ENCODE results near the gene PRKN. TPM values are rescaled to one million over a fixed set of nuclear protein-coding genes. Genes with fewer than 3 reads are reported as not detected.

The PRKN gene
- total and polyA plus RNA-seq, 2 donors (not counting 3 experiments of a cell fraction or from before 2014, with no cell fraction given) = 0.06 TPM; not detected in 1

DNA sequence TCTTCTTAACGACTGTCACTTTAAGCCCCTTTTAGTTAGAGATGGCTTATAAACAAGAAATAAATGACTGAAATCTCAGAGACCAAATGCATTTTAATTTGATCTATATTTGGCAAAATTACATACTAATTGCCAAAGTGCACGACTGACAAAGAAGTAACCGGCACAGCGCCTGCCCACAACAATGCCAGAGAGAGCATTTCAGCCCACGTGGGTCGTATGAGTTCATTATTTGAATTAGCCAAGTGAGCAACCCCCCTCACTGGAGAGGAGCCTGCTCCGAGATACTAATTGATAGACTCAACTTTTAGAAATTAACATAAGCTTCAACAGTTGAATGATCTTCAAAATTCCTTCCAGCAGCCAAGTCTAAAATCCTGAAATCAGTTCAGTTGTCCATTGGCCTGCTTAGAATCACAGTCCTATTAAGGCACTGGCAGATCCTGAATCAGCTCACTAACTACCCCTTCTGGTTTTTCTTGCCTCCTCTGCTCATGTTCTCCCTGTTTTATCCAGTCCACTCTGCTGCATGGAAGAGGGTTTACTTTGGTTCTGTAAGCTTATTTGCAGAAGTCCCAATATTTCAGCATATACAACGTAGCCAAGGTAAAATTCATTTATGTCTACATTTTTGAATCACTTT lies 934.6 kb downstream of the PRKN start:
- peaks cover 3% of the 10 kb centered on the region for H3K9me3 ChIP-seq (replicated peaks; ENCODE audit: control insufficient read depth, insufficient read depth, low read length)
- TF ChIP-seq JUN (IDR thresholded peaks at IDR 0.05; ENCODE audit: borderline replicate concordance, insufficient read depth, insufficient read length, low read depth) (no peak), POLR2AphosphoS5 (IDR thresholded peaks at IDR 0.05; ENCODE audit: insufficient read depth, low read depth, low read length) (no peak), FOS (IDR thresholded peaks at IDR 0.05; ENCODE audit: borderline replicate concordance, insufficient read depth, low read length) (no peak), EZH2 (IDR thresholded peaks at IDR 0.05; ENCODE audit: borderline replicate concordance, low read depth, low read length, severe bottlenecking) (no peak), GATA2 (IDR thresholded peaks at IDR 0.05; ENCODE audit: insufficient read depth, insufficient read length, low read depth, low read length) (no peak), POLR2A (IDR thresholded peaks at IDR 0.05; ENCODE audit: low read depth, low read length) (no peak), MYC (IDR thresholded peaks at IDR 0.05; ENCODE audit: low read depth, low read length) (no peak)
- TF ChIP-seq, protein P1, sequence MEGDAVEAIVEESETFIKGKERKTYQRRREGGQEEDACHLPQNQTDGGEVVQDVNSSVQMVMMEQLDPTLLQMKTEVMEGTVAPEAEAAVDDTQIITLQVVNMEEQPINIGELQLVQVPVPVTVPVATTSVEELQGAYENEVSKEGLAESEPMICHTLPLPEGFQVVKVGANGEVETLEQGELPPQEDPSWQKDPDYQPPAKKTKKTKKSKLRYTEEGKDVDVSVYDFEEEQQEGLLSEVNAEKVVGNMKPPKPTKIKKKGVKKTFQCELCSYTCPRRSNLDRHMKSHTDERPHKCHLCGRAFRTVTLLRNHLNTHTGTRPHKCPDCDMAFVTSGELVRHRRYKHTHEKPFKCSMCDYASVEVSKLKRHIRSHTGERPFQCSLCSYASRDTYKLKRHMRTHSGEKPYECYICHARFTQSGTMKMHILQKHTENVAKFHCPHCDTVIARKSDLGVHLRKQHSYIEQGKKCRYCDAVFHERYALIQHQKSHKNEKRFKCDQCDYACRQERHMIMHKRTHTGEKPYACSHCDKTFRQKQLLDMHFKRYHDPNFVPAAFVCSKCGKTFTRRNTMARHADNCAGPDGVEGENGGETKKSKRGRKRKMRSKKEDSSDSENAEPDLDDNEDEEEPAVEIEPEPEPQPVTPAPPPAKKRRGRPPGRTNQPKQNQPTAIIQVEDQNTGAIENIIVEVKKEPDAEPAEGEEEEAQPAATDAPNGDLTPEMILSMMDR (IDR thresholded peaks at IDR 0.05; ENCODE audit: extremely low read depth in 1 of 2, insufficient read depth in 1 of 2, low read depth in 1 of 2, low read length in 2 of 2) = no peak
- TF ChIP-seq, protein P2, sequence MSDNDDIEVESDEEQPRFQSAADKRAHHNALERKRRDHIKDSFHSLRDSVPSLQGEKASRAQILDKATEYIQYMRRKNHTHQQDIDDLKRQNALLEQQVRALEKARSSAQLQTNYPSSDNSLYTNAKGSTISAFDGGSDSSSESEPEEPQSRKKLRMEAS (IDR thresholded peaks at IDR 0.05; ENCODE audit: insufficient read depth, insufficient read length) = no peak
- no peaks in the 10 kb centered on the region for H4K20me1 ChIP-seq (replicated peaks; ENCODE audit: control insufficient read depth, extremely low read depth, insufficient read depth, low read length)
- intact Hi-C loops (cut with micrococcal nuclease) = no loop called here
- FAIRE-seq (no peak), DNase-seq (ENCODE audit: low read depth, low spot score) (no peak)
- dilution Hi-C loops (cut with MboI; ENCODE audit: extremely low pct_ligation_motif_present, low sequenced_read_pairs) = no loop called here
- H2AFZ ChIP-seq (ENCODE audit: low read depth, low read length) = no peak overlapping the region
- CTCF ChIA-PET = no interaction called here
- no peaks in the 10 kb centered on the region for H3K79me2 ChIP-seq (ENCODE audit: control insufficient read depth, insufficient read depth, low read length)
- no peak overlapping the region for H3K9ac ChIP-seq (replicated peaks; ENCODE audit: extremely low read depth, insufficient read depth, low read length)
- H3K9me1 ChIP-seq (replicated peaks; ENCODE audit: control insufficient read depth, extremely low read depth, insufficient read depth, low read length) = no peaks in the 10 kb centered on the region
- H3K4me2 ChIP-seq (ENCODE audit: insufficient read depth, low read length) = no peak overlapping the region
- no TSS peak for BruUV-seq (replicated peaks)
- POLR2A ChIA-PET = no interaction called here
- H3K36me3 ChIP-seq (ENCODE audit: control insufficient read depth in 2 of 2, extremely low read depth in 1 of 2, insufficient read depth in 2 of 2, low read length in 2 of 2) = no peaks in the 10 kb centered on the region
- no peaks in the 10 kb centered on the region for H3K4me1 ChIP-seq (ENCODE audit: control insufficient read depth, extremely low read depth, insufficient read depth, low read length)
- no peaks in the 10 kb centered on the region for H3K27me3 ChIP-seq (ENCODE audit: control insufficient read depth in 2 of 2, insufficient read depth in 2 of 2, low read length in 2 of 2)
- no peak overlapping the region for H3K27ac ChIP-seq (ENCODE audit: insufficient read depth, low read depth, low read length)
- H3K4me3 ChIP-seq (replicated peaks in 1 of 3; ENCODE audit: insufficient read depth in 1 of 3, low read depth in 1 of 3, low read length in 3 of 3) = no peak overlapping the region

Measured in endothelial cell of umbilical vein (primary cell).